K562 (cell line): ENCODE measurements around the gene TSPAN11. TPM values are rescaled to one million over a fixed set of nuclear protein-coding genes. Genes with fewer than 3 reads are reported as not detected.

Experiments used
- ATAC-seq: fragments of 200-7000 bp; cut with Tn5 transposase; 3 replicates; pipeline ENCODE4 v1.9.1; 2020; ENCODE audit warnings: moderate library complexity
- BruUV-seq: library from RNA; stranded (reverse); fragments of 400-500 nt; replicated peaks from 2 replicates; lab custom pipeline; 2021; lab: Mats Ljungman, UMichigan
- CTCF ChIA-PET: fragments of 300-600 bp; formaldehyde crosslinking; extraction: SDS; loops from one replicate; lab custom pipeline; 2021; ENCODE audit warnings: low intra/inter-chr PET ratio; lab: Yijun Ruan, JAX
- POLR2A ChIA-PET: fragments of 300-600, 350-650 bp; sonication (Branson Sonifier 250); formaldehyde crosslinking; extraction: SDS; loops from one replicate; lab custom pipeline; 2021; ENCODE audit warnings: antibody characterized with exemption, inconsistent platforms; lab: Yijun Ruan, JAX
- DNase-seq, 4 experiments: peaks; one replicate each; pipeline versions ENCODE4 v3.0.0 to v3.0.0-alpha.2; 2011 to 2018; ENCODE audit warnings: low spot score in 3 of 4, mixed read lengths in 3 of 4; ENCODE audit errors: extremely low read depth in 1 of 4
- FAIRE-seq: peaks from 2 replicates; lab custom pipeline; 2011; peaks lifted over from hg19 to GRCh38; lab: Jason Lieb, UNC
- H2AFZ ChIP-seq: 2 replicates; pipeline ENCODE4 v1.6.0; 2011; ENCODE audit warnings: low read depth, low read length, control low read depth, inconsistent platforms
- H3K27ac ChIP-seq: fragments of 200-600 bp; 3 replicates; pipeline ENCODE4 v1.8.0; 2011; ENCODE audit warnings: low read depth, mild to moderate bottlenecking, control low read depth, inconsistent platforms, low read length, moderate library complexity, mixed read lengths; ENCODE audit errors: extremely low read depth
- H3K27me3 ChIP-seq, 2 experiments: fragments of 300-600 bp in 1 of 2; 2 replicates in 1 of 2; 3 replicates in 1 of 2; pipeline versions ENCODE4 v1.6.0 to v1.8.0; 2011; ENCODE audit warnings: inconsistent platforms in 2 of 2, low read length in 2 of 2, mild to moderate bottlenecking in 1 of 2, mixed read lengths in 1 of 2, moderate library complexity in 1 of 2; ENCODE audit not compliant: control insufficient read depth in 2 of 2, insufficient read depth in 2 of 2
- H3K36me3 ChIP-seq: fragments of 300-600 bp; 3 replicates; pipeline ENCODE4 v1.8.0; 2011; ENCODE audit warnings: mild to moderate bottlenecking, low read length, inconsistent platforms; ENCODE audit not compliant: control insufficient read depth, insufficient read depth
- H3K4me1 ChIP-seq, 2 experiments: fragments of 200-600 bp in 1 of 2; replicated peaks in 1 of 2; 2 replicates in 1 of 2; 3 replicates in 1 of 2; pipeline versions ENCODE4 v1.5.1 to v1.8.0; 2011; ENCODE audit warnings: inconsistent platforms in 2 of 2, low read length in 2 of 2, mild to moderate bottlenecking in 1 of 2, mixed read lengths in 1 of 2, moderate library complexity in 1 of 2; ENCODE audit not compliant: control insufficient read depth in 2 of 2, insufficient read depth in 2 of 2
- H3K4me2 ChIP-seq: 2 replicates; pipeline ENCODE4 v1.6.1; 2011; ENCODE audit warnings: low read length, control low read depth, inconsistent platforms, mixed read lengths; ENCODE audit not compliant: insufficient read depth
- H3K4me3 ChIP-seq: fragments of 200-600 bp; sonication (generic), shearing (Covaris generic); 2 replicates; pipeline ENCODE4 v1.5.1; 2016; ENCODE audit warnings: control low read depth, inconsistent platforms
- H3K79me2 ChIP-seq: fragments of 200-600 bp; 3 replicates; pipeline ENCODE4 v1.8.0; 2011; ENCODE audit warnings: low read length, inconsistent platforms; ENCODE audit not compliant: control insufficient read depth, insufficient read depth
- H3K9ac ChIP-seq, 2 experiments: 2 replicates each; pipeline versions ENCODE4 v1.6.0 to v1.6.1; 2011; ENCODE audit warnings: low read depth in 2 of 2, low read length in 2 of 2, control low read depth in 1 of 2, inconsistent platforms in 1 of 2, mild to moderate bottlenecking in 1 of 2, mixed read lengths in 1 of 2; ENCODE audit not compliant: insufficient read depth in 1 of 2
- H3K9me1 ChIP-seq: one replicate; pipeline ENCODE4 v1.6.0; 2011; ENCODE audit warnings: inconsistent platforms, mild to moderate bottlenecking, low read length, moderate library complexity; ENCODE audit not compliant: control insufficient read depth, insufficient read depth
- H3K9me3 ChIP-seq: replicated peaks from 2 replicates; pipeline ENCODE4 v1.5.1; 2011; ENCODE audit warnings: low read depth, low read length, inconsistent platforms; ENCODE audit not compliant: control insufficient read depth, insufficient read depth
- H4K20me1 ChIP-seq: replicated peaks from 2 replicates; pipeline ENCODE4 v1.6.1; 2011; ENCODE audit warnings: low read length, inconsistent platforms, mixed read lengths; ENCODE audit not compliant: control insufficient read depth, insufficient read depth
- MITF ChIP-seq: IDR thresholded peaks from 2 replicates; pipeline ENCODE4 v1.6.1; 2014; ENCODE audit warnings: antibody characterized with exemption
- SMARCE1 ChIP-seq: fragments of 450-650 bp; IDR thresholded peaks from 2 replicates; pipeline ENCODE4 v1.7.1; 2016; ENCODE audit warnings: mild to moderate bottlenecking
- THRA ChIP-seq: fragments of 450-650 bp; IDR thresholded peaks from 2 replicates; pipeline ENCODE4 v1.6.1; 2017; ENCODE audit warnings: mild to moderate bottlenecking, moderate library complexity
- WGBS: fragments of 100-300 bp; shearing (Covaris generic); methylation state at CpG from one replicate; pipeline ENCODE4 v1.1.6; 2016; ENCODE audit warnings: low coverage, mixed read lengths; ENCODE audit not compliant: insufficient coverage; ENCODE audit errors: missing lambda C conversion rate; 5-methylcytosine and 5-hydroxymethylcytosine counted together
- in situ Hi-C: fragments of 300-500 bp; cut with MboI; formaldehyde crosslinking; loops from 4 replicates; pipeline ENCODE4 v1.15.0; 2018; ENCODE audit warnings: inconsistent platforms, mixed read lengths
- intact Hi-C: fragments of 100-400 bp; cut with micrococcal nuclease; formaldehyde crosslinking; loops from 2 replicates; pipeline ENCODE4 v1.14.2; 2022
- polyA plus RNA-seq, 8 experiments: library from polyadenylated mRNA; depleted of rRNA in 4 of 8; stranded (reverse) in 5 of 8; unstranded in 3 of 8; fragments of >200 nt; fragmentation: Nextera tagmentation in 2 of 8; fragmentation: Illumina TruSeq in 1 of 8; extraction: Ambion mirVana in 2 of 8; extraction: Trizol in 1 of 8; gene quantifications; 2 replicates each; pipeline versions ENCODE4 v1.2.1 to v1.2.3, GENCODE V29; 2011 to 2014; ENCODE audit warnings: inconsistent platforms in 1 of 8, missing spikeins in 1 of 8
- total RNA-seq, 7 experiments: library from RNA; depleted of rRNA in 6 of 7; stranded (reverse); fragments of >200 nt in 6 of 7; fragmentation: Illumina TruSeq in 2 of 7; extraction: Trizol in 2 of 7; gene quantifications; 2 replicates each; pipeline versions ENCODE4 v1.2.1 to v1.2.3, GENCODE V29; 2011 to 2021; ENCODE audit warnings: low replicate concordance in 1 of 7

Gene TSPAN11
- total and polyA plus RNA-seq, 9 of the 15 experiments (the other 6 are each of a cell fraction or from before 2014, with no cell fraction given): not detected

GRCh38 chr12:30977124-30977523 is 50.6 kb downstream of the TSPAN11 start:
- in situ Hi-C loops (no loop called here), intact Hi-C loops (no loop called here)
- no peaks in the 10 kb centered on the region for H3K4me1 ChIP-seq
- peaks cover 30 to 91% of the 10 kb centered on the region in 2 experiments; a peak in 4 of 5 replicates for H3K27me3 ChIP-seq
- no peaks in the 10 kb centered on the region for H3K9me3 ChIP-seq
- H3K9me1 ChIP-seq: no peaks in the 10 kb centered on the region
- TF ChIP-seq SMARCE1 (no peak), MITF (no peak), THRA (no peak)
- ChIA-PET POLR2A (no interaction called here), CTCF (no interaction called here)
- no TSS peak for BruUV-seq
- FAIRE-seq (no peak), ATAC-seq (no peak), DNase-seq (no peak)
- no peak overlapping the region for H3K27ac ChIP-seq
- WGBS: 0% methylated on average over 11 of the region's 11 CpGs
- H3K36me3 ChIP-seq: no peaks in the 10 kb centered on the region
- no peak overlapping the region for H3K9ac ChIP-seq
- H4K20me1 ChIP-seq: no peaks in the 10 kb centered on the region
- no peak overlapping the region for H2AFZ ChIP-seq
- no peak overlapping the region for H3K4me2 ChIP-seq
- H3K79me2 ChIP-seq: no peaks in the 10 kb centered on the region
- no peak overlapping the region for H3K4me3 ChIP-seq
